GM06990 (cell line): ENCODE data around the gene STAT2.
"Not testable (repeated sequence)": the region's sequence is repeated elsewhere in the genome, so short reads cannot be mapped to it uniquely, and the experiment has no call there.

Experiments used
- DNase-seq: peaks from one replicate; pipeline ENCODE4 v3.0.0-alpha.2; 2011; ENCODE audit not compliant: insufficient read length; ENCODE audit errors: extremely low read depth
- H3K27me3 ChIP-seq: replicated peaks from 2 replicates; pipeline ENCODE4 v1.6.0; 2011; ENCODE audit warnings: low read length; ENCODE audit not compliant: control insufficient read depth, insufficient read depth
- H3K36me3 ChIP-seq: 2 replicates; pipeline ENCODE4 v1.5.1; 2011; ENCODE audit warnings: low read length; ENCODE audit not compliant: control insufficient read depth, insufficient read depth
- H3K4me3 ChIP-seq: replicated peaks from 2 replicates; pipeline ENCODE4 v1.5.1; 2011; ENCODE audit warnings: low read depth, mild to moderate bottlenecking, control low read depth, low read length
- TF ChIP-seq, protein P1 (sequence below): IDR thresholded peaks from 2 replicates; pipeline ENCODE4 v1.5.1; 2011; ENCODE audit warnings: low read length, control low read depth, mild to moderate bottlenecking, inconsistent platforms; ENCODE audit not compliant: insufficient read depth, poor library complexity, severe bottlenecking

The STAT2 gene

DNA sequence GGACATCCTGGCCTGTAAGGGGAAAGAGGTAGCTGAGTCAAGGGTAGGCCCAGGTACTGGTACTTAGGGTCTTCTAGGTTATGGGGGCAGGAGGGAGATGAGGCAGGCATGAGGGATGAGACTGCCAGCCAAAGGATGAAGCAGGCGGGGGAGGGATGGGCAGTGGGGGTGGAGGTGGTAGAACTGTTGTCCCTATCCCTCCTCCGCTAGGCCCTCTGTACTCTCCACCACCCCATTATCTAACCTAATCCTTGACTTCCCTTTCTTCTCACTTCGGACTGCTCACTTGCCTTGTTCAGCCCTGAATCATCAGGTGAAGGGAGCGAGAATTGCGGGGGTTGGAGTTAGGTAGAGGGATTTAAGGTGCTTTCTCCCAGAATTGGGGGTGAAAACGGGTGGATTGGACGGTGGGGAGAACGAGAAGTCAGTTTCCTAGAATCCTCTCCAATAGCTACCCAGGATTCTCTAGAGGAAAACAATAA is 26.7 kb downstream of the STAT2 start:
- peaks cover under 1% of the 10 kb centered on the region; the same call in 1 of the 2 replicates for H3K36me3 ChIP-seq
- no peaks in the 10 kb centered on the region for H3K27me3 ChIP-seq
- peak overlapping the region; percentile 63 for H3K4me3 ChIP-seq
- TF ChIP-seq, protein P1, sequence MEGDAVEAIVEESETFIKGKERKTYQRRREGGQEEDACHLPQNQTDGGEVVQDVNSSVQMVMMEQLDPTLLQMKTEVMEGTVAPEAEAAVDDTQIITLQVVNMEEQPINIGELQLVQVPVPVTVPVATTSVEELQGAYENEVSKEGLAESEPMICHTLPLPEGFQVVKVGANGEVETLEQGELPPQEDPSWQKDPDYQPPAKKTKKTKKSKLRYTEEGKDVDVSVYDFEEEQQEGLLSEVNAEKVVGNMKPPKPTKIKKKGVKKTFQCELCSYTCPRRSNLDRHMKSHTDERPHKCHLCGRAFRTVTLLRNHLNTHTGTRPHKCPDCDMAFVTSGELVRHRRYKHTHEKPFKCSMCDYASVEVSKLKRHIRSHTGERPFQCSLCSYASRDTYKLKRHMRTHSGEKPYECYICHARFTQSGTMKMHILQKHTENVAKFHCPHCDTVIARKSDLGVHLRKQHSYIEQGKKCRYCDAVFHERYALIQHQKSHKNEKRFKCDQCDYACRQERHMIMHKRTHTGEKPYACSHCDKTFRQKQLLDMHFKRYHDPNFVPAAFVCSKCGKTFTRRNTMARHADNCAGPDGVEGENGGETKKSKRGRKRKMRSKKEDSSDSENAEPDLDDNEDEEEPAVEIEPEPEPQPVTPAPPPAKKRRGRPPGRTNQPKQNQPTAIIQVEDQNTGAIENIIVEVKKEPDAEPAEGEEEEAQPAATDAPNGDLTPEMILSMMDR, result no peak
- DNase-seq, result no peak

DNA sequence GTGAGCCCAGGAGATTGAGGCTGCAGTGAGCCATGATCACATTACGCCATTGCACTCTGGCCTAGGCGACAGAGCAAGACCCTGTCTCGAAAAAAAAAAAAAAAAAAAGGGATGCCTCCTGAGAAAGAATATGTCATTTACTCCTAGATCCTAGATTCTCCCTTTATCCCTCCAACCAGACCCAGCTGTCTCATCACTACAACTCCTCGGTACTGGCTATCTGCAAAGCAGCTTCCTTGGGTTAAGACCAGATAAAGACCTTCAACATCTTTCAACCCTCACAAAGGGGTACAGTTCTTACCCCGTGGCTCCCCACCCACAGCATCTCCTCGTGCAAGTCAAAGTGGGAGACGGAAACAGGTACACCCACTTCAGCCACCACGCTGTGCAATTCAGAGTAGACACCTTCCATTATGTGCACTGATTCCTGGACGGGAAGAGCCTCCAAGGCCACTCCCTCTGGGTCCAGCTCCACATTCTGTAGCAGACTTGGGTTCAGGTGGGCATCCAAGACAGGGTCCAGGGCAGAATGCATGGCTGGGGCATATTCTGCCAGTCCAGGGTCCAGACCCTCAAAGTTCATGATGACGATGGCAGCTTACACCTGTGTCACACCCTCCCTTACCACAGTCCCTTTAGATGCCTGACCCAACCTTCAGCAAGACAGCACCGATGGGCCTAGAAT is 27.3 kb downstream of the STAT2 start:
- Histone ChIP-seq H3K27me3 (no peaks in the 10 kb centered on the region), H3K4me3 (peak overlapping the region; percentile 63), H3K36me3 (peaks cover 3% of the 10 kb centered on the region)
- TF ChIP-seq, protein P1, result no peak
- DNase-seq, result no peak

DNA sequence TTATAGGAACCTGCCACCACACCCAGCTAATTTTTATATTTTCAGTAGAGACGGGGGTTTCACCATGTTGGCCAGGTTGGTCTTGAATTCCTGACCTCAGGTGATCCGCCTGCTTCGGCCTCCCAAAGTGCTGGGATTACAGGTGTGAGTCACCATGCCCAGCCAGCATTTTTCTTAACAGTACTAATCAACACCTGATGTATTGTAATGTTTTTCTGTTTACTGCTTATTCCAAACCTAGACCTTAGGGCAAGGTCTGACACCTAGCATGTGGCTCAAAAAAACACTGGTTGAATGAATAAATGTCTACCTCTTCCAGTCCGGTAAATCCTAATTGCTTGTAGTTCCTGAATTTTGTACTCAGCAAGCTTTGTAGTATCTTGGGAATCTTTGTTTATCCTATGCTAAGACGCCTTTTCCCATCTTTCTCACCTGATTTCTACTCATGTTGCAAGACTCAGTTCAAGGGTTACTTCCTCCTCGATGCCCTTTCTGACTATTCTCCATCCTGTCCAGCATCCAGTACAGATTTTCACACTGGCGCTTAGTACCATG is 28.9 kb downstream of the STAT2 start:
- DNase-seq, result no peak
- H3K27me3 ChIP-seq, result no peaks in the 10 kb centered on the region

DNA sequence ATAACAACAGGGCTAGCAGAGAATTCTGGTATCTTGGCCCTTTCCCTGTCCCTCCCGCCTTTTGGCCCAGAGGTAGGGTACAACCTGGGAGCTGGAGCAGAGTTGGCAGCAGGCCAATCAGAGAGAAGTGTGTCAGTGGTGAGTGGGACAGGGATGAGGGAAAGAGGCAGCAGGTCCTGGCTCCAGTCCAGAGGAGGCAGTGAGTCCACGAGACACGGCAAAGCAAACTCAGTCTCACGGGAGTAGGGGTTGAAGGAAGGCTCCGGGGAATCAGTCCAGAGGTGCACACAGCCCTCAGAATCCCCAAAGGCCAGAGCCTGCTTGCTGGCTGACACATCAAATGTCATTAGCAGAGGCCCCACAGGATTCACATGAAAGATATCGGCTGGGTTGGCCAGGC is 33.4 kb downstream of the STAT2 start:
- no peaks in the 10 kb centered on the region for H3K27me3 ChIP-seq
- H3K4me3 ChIP-seq, result no peak overlapping the region
- DNase-seq, result no peak
- TF ChIP-seq, protein P1, result no peak
- peaks cover 19% of the 10 kb centered on the region for H3K36me3 ChIP-seq

More for the DNA sequence above, 28.9 kb downstream of the STAT2 start:
- Histone ChIP-seq H3K4me3 (no peak overlapping the region), H3K36me3 (peaks cover 12% of the 10 kb centered on the region)
- TF ChIP-seq, protein P1, result no peak

DNA sequence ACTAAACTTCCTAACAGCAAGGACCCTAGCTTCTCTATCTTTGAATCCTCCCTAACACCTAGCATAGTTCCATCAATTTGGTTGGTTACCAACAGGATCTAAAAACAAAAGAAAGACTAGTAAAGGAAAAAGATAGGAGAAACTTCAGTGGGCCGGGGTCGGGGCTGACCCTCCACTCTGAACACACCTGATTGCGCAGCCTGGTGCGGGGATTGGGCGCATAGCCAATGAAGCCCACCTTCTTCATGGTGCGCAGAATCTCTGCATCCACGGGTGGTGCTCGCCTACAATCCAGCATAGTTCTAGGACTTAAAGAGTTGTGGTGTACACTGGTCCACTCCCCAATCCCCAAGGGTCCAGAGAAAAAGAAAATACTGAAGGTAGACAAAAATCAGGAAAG is 33.8 kb downstream of the STAT2 start:
- Histone ChIP-seq H3K36me3 (peaks cover 19% of the 10 kb centered on the region), H3K27me3 (no peaks in the 10 kb centered on the region), H3K4me3 (no peak overlapping the region)
- TF ChIP-seq, protein P1, result no peak
- no peak for DNase-seq

DNA sequence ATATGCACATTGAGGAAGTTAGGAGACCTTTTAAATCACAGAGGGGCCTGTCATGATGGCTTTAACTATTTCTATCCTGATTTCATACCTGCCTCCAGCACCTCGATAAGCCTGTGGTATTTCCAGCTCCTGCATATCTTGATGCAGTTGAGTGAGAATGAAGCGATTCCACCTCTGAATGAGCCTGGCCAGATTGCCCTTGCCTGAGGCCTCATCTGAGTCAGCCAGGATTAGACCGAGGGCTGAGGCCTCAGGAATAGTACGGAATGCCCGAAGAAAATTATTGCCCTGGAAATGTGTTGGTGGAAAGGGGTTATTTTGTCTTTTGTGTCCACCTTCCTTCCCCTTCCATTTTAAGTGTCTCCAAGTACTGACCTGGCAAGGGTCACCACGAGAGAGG is 35.7 kb downstream of the STAT2 start:
- TF ChIP-seq, protein P1, result no peak
- H3K36me3 ChIP-seq, result peaks cover 25% of the 10 kb centered on the region

DNA sequence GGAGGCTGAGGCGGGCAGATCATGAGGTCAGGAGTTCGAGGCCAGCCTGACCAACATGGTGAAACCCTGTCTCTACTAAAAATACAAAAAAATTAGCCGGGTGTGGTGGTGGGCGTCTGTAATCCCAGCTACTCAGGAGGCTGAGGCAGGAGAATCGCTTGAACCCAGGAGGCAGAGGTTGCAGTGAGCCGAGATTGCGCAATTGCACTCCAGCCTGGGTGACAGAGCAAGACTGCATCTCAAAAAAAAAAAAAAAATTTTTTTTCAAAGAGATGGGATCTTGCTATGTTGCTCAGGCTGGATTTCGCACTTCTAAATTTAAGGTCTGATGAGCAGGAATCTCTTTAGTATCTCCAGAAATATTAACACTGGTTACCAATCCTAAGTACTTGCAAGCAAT is 38.3 kb downstream of the STAT2 start:
- peaks cover 19% of the 10 kb centered on the region for H3K36me3 ChIP-seq
- DNase-seq, H3K27me3 ChIP-seq, H3K4me3 ChIP-seq: not testable (repeated sequence)

More for the DNA sequence above, 35.7 kb downstream of the STAT2 start:
- Histone ChIP-seq H3K4me3 (no peak overlapping the region), H3K27me3 (no peaks in the 10 kb centered on the region)
- no peak for DNase-seq
